Measurements from ENCODE around the gene GGTA1.

DNA sequence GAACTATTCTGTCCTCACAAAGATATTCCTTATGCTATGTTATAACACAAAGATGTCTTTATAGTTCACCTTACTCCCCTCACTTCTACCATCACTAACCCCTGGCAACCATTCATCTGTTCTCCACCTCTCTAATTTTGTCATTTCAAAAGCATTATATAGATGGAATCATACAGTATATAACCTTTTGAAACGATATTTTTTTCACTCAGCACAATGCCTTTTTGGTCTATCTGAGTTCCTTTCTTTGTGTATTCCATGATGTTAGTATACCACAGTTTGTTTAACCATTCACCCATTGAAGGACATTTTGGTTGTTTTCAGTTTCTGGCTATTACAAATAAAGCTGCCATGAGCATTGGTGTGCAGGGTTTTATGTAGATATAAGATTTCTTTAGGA is 93.7 kb downstream of the GGTA1 start:
- TF ChIP-seq, protein P1, sequence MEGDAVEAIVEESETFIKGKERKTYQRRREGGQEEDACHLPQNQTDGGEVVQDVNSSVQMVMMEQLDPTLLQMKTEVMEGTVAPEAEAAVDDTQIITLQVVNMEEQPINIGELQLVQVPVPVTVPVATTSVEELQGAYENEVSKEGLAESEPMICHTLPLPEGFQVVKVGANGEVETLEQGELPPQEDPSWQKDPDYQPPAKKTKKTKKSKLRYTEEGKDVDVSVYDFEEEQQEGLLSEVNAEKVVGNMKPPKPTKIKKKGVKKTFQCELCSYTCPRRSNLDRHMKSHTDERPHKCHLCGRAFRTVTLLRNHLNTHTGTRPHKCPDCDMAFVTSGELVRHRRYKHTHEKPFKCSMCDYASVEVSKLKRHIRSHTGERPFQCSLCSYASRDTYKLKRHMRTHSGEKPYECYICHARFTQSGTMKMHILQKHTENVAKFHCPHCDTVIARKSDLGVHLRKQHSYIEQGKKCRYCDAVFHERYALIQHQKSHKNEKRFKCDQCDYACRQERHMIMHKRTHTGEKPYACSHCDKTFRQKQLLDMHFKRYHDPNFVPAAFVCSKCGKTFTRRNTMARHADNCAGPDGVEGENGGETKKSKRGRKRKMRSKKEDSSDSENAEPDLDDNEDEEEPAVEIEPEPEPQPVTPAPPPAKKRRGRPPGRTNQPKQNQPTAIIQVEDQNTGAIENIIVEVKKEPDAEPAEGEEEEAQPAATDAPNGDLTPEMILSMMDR (conservative IDR thresholded peaks at IDR 0.05 in 1 of 2, IDR thresholded peaks at IDR 0.05 in 1 of 2; ENCODE audit: low read depth in 1 of 2, low read length in 2 of 2): no peak
- no peak for TF ChIP-seq EZH2 (IDR thresholded peaks at IDR 0.05; ENCODE audit: low read length, missing control alignments)

Measured in fibroblast of lung (primary cell).